Endothelial cell (in vitro differentiated cells): ENCODE data around the gene IL34. TPM values are rescaled to one million over a fixed set of nuclear protein-coding genes. Genes with fewer than 3 reads are reported as not detected.

Source experiments
- DNase-seq: peaks from one replicate; pipeline ENCODE4 v3.0.0; 2021; ENCODE audit warnings: low spot score
- H3K27ac Mint-ChIP-seq: one replicate; pipeline ENCODE4 v1.8.0; 2021; ENCODE audit warnings: mixed read lengths, inconsistent platforms; ENCODE audit not compliant: unreplicated experiment
- H3K27me3 Mint-ChIP-seq: one replicate; pipeline ENCODE4 v1.8.0; 2021; ENCODE audit warnings: mild to moderate bottlenecking, moderate library complexity, mixed read lengths, inconsistent platforms; ENCODE audit not compliant: unreplicated experiment
- H3K36me3 Mint-ChIP-seq: one replicate; pipeline ENCODE4 v1.8.0; 2021; ENCODE audit warnings: mild to moderate bottlenecking, low read depth, mixed read lengths, inconsistent platforms; ENCODE audit not compliant: unreplicated experiment
- H3K4me1 Mint-ChIP-seq: one replicate; pipeline ENCODE4 v1.8.0; 2021; ENCODE audit warnings: mild to moderate bottlenecking, mixed read lengths, inconsistent platforms; ENCODE audit not compliant: unreplicated experiment
- H3K4me3 Mint-ChIP-seq: one replicate; pipeline ENCODE4 v1.8.0; 2021; ENCODE audit warnings: mild to moderate bottlenecking, mixed read lengths, inconsistent platforms; ENCODE audit not compliant: unreplicated experiment
- H3K9me3 Mint-ChIP-seq: one replicate; pipeline ENCODE4 v1.8.0; 2021; ENCODE audit warnings: mixed read lengths, inconsistent platforms; ENCODE audit not compliant: unreplicated experiment
- CTCF ChIP-seq: fragments of 200-600 bp; sonication (generic); IDR thresholded peaks from one replicate; pipeline ENCODE4 v1.5.0; 2021; ENCODE audit warnings: antibody characterized with exemption; ENCODE audit not compliant: unreplicated experiment
- total RNA-seq: library from RNA; stranded (reverse); fragmentation: NEBNext Ultra II Directional; extraction: Animal tissue kit (Norgen Biotek cat#: 25700); gene quantifications from one replicate; pipeline ENCODE4 v1.2.1, GENCODE V29; 2021; ENCODE audit not compliant: unreplicated experiment

IL34 gene
- total RNA-seq, 1 donor from 2014 or later, result 1.6 TPM

- no peak for TF ChIP-seq CTCF
- H3K27me3 Mint-ChIP-seq, result peaks cover 6% of the 10 kb centered on the region
- no peaks in the 10 kb centered on the region for H3K36me3 Mint-ChIP-seq
- H3K4me1 Mint-ChIP-seq, result peaks cover 3% of the 10 kb centered on the region
- H3K9me3 Mint-ChIP-seq, result no peaks in the 10 kb centered on the region
- no peak for DNase-seq
- H3K27ac Mint-ChIP-seq, result no peak overlapping the region
- no peak overlapping the region for H3K4me3 Mint-ChIP-seq
Measured at GRCh38 chr16:70658921-70659320, 12.6 kb downstream of the IL34 start.

- Mint-ChIP-seq H3K36me3 (no peaks in the 10 kb centered on the region), H3K9me3 (no peaks in the 10 kb centered on the region), H3K27me3 (peaks cover 6% of the 10 kb centered on the region), H3K4me3 (no peak overlapping the region), H3K27ac (no peak overlapping the region), H3K4me1 (peaks cover 3% of the 10 kb centered on the region)
- no peak for TF ChIP-seq CTCF
- DNase-seq, result no peak
Measured at GRCh38 chr16:70659546-70659945, 13.2 kb downstream of the IL34 start.

- H3K27ac Mint-ChIP-seq, result no peak overlapping the region
Measured at GRCh38 chr16:70659953-70660671, 13.8 kb downstream of the IL34 start.

GRCh38 chr16:70660672-70661350, 14.5 kb downstream of the IL34 start:
- Mint-ChIP-seq H3K4me1 (peaks cover 3% of the 10 kb centered on the region), H3K36me3 (peaks cover 3% of the 10 kb centered on the region), H3K4me3 (no peak overlapping the region), H3K9me3 (no peaks in the 10 kb centered on the region), H3K27ac (no peak overlapping the region), H3K27me3 (peaks cover 6% of the 10 kb centered on the region)
- DNase-seq, result no peak
- TF ChIP-seq CTCF, result no peak

More at GRCh38 chr16:70659953-70660671, 13.8 kb downstream of the IL34 start:
- H3K27me3 Mint-ChIP-seq, result peaks cover 6% of the 10 kb centered on the region
- no peaks in the 10 kb centered on the region for H3K9me3 Mint-ChIP-seq
- H3K4me1 Mint-ChIP-seq, result peaks cover 3% of the 10 kb centered on the region
- H3K36me3 Mint-ChIP-seq, result no peaks in the 10 kb centered on the region
- no peak overlapping the region for H3K4me3 Mint-ChIP-seq
- TF ChIP-seq CTCF, result no peak
- DNase-seq, result no peak

GRCh38 chr16:70661534-70661917, 15.2 kb downstream of the IL34 start:
- no peaks in the 10 kb centered on the region for H3K9me3 Mint-ChIP-seq
- no peak overlapping the region for H3K4me3 Mint-ChIP-seq
- DNase-seq, result no peak
- no peak for TF ChIP-seq CTCF
- peaks cover 10% of the 10 kb centered on the region for H3K36me3 Mint-ChIP-seq
- H3K27ac Mint-ChIP-seq, result no peak overlapping the region
- H3K4me1 Mint-ChIP-seq, result peaks cover 3% of the 10 kb centered on the region
- H3K27me3 Mint-ChIP-seq, result peaks cover 7% of the 10 kb centered on the region
